PC-3 (cell line): ENCODE measurements around the gene ANKH.

ENCODE experiments used
- EZH2 ChIP-seq: fragments of 300-600 bp; sonication (generic); IDR thresholded peaks from one replicate; pipeline ENCODE4 v1.6.1; 2017; ENCODE audit warnings: antibody characterized with exemption, mild to moderate bottlenecking, low read length; ENCODE audit not compliant: unreplicated experiment
- TF ChIP-seq, protein P1 (sequence below): fragments of 300-600 bp; sonication (generic); conservative IDR thresholded peaks from 2 replicates; pipeline ENCODE4 v1.5.1; 2017; ENCODE audit warnings: antibody characterized with exemption, low read depth, mild to moderate bottlenecking, low read length

DNA sequence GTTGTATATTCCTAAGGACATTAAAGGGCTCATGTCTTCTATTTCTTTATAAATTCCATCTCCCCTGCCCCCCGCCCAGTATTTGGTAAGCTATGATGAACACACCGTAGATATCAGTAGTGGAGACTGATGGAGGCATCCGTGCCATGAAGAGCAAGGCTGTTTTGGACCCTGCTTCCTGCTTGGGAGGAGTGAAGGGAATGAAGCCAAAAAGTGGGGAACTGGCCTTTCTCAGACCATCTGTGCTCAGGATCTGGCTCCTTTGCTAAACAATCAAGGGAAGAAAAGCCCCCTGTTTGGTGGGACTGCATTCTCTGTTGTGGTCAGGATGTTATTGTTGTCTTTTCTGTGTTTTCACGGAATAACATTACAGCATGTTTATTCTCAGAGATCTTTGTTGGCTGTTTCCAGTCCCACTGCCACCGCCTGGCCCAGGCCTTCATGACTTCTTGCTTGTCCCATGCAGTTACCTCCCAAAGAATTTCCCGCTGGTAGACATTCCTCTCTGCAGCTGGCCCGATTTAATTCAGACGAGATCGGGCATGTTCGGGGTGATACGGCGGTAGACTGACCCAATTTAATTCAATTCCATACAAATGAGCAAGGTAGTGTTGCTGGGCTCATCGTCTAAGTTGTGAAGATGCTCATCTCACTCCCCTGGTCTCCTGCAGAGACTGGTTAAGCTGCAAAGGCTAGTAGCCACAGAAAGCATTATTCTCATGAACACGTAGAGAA is 31.4 kb upstream of the ANKH start:
- TF ChIP-seq, protein P1, sequence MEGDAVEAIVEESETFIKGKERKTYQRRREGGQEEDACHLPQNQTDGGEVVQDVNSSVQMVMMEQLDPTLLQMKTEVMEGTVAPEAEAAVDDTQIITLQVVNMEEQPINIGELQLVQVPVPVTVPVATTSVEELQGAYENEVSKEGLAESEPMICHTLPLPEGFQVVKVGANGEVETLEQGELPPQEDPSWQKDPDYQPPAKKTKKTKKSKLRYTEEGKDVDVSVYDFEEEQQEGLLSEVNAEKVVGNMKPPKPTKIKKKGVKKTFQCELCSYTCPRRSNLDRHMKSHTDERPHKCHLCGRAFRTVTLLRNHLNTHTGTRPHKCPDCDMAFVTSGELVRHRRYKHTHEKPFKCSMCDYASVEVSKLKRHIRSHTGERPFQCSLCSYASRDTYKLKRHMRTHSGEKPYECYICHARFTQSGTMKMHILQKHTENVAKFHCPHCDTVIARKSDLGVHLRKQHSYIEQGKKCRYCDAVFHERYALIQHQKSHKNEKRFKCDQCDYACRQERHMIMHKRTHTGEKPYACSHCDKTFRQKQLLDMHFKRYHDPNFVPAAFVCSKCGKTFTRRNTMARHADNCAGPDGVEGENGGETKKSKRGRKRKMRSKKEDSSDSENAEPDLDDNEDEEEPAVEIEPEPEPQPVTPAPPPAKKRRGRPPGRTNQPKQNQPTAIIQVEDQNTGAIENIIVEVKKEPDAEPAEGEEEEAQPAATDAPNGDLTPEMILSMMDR = no peak
- no peak for TF ChIP-seq EZH2
